PC-9 (cell line): ENCODE results near the gene SLC25A53.

Experiments used
- EZH2 ChIP-seq: fragments of 200-600 bp; sonication (generic); IDR thresholded peaks from 2 replicates; pipeline ENCODE4 v1.8.0; 2017; ENCODE audit warnings: antibody characterized with exemption, low read depth
- TF ChIP-seq, protein P1 (sequence below): fragments of 200-600 bp; sonication (generic); conservative IDR thresholded peaks from 2 replicates; pipeline ENCODE4 v1.6.1; 2017; ENCODE audit warnings: mixed run types, antibody characterized with exemption, mild to moderate bottlenecking, moderate library complexity

- TF ChIP-seq EZH2: no peak
- TF ChIP-seq, protein P1, sequence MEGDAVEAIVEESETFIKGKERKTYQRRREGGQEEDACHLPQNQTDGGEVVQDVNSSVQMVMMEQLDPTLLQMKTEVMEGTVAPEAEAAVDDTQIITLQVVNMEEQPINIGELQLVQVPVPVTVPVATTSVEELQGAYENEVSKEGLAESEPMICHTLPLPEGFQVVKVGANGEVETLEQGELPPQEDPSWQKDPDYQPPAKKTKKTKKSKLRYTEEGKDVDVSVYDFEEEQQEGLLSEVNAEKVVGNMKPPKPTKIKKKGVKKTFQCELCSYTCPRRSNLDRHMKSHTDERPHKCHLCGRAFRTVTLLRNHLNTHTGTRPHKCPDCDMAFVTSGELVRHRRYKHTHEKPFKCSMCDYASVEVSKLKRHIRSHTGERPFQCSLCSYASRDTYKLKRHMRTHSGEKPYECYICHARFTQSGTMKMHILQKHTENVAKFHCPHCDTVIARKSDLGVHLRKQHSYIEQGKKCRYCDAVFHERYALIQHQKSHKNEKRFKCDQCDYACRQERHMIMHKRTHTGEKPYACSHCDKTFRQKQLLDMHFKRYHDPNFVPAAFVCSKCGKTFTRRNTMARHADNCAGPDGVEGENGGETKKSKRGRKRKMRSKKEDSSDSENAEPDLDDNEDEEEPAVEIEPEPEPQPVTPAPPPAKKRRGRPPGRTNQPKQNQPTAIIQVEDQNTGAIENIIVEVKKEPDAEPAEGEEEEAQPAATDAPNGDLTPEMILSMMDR: no peak
These were observed 71.3 kb downstream of the SLC25A53 start for GRCh38 chrX:104085477-104085876.
